HG02981 (cell line): ENCODE results near the gene VPS26B.
"Not testable (repeated sequence)": the region's sequence is repeated elsewhere in the genome, so short reads cannot be mapped to it uniquely, and the experiment has no call there.

Experiments
- ATAC-seq: cut with Tn5 transposase; IDR thresholded peaks from one replicate; pipeline ENCODE4 v1.9.1; 2021; ENCODE audit warnings: mild to moderate bottlenecking, moderate library complexity; ENCODE audit not compliant: unreplicated experiment

VPS26B gene

DNA sequence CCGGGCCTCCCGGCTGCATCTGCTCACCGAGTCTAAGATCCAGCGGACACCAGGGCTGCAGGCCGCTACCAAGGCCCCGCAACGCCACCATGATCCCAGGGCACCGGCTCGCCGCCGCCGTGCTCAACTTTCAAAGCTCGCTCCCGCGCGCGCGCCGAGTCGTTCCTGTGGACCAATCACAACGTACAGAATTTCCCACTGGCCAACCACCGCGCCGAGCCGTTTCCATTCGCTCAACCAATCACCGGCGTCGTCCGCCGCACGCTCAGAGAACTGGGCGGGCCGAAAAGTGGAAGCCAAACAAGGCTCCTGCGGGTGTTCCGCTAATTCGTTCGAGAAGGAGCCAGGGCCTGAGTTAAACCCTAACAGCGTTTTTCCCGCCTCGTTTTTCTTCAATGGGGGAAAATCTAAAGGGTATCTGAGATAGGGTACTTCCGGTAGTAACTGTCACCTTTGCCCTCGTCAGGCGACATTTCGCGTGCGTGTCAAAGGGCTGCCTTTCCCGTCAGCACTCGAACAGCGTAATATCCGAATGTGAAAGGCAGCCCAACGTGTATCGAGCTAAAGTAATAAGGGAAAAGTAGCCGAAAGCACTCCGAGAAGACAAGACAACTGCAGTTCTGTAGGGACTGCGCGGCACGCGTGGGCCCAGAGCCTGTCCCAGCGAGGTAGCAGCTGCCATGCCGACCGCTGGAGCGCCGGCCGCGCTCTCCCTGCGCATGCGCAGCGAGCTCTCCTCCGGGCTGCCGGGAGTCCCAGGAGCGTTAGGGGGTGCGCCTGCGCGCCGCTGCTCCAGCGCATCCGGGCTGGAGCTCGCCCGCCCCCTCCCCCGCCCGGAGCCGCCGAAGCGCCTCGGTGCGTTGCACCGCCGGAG is at the start of gene VPS26B, which contains the start of gene NCAPD3:
VPS26B (plus strand) TSS at position 836 of the 874 bp plus-strand sequence. CDS start 452 bp downstream, outside the sequence.
NCAPD3 (minus strand) TSS at position 132 of the 874 bp plus-strand sequence; CDS start at position 91, 41 bp downstream.
- peak; percentile 70 for ATAC-seq

DNA sequence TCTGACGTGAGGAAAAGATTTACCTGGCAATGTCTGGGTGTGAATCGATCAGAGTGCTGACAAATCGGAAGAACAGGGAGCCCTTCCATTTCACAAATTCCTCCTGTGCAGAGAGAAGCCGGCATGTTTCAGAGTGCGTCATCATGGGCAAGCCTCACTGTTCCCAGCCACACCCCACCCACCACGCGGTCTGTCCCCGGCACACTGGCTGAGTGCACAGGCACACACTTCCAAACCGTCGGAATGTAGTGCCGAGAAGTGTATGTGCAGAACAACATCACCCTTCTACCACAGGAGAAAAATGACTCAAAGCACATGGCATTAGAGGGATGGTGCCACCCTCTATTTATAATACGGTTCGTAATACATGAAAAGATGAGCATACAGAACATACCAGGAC is 48.2 kb upstream of the VPS26B start:
- no peak for ATAC-seq

DNA sequence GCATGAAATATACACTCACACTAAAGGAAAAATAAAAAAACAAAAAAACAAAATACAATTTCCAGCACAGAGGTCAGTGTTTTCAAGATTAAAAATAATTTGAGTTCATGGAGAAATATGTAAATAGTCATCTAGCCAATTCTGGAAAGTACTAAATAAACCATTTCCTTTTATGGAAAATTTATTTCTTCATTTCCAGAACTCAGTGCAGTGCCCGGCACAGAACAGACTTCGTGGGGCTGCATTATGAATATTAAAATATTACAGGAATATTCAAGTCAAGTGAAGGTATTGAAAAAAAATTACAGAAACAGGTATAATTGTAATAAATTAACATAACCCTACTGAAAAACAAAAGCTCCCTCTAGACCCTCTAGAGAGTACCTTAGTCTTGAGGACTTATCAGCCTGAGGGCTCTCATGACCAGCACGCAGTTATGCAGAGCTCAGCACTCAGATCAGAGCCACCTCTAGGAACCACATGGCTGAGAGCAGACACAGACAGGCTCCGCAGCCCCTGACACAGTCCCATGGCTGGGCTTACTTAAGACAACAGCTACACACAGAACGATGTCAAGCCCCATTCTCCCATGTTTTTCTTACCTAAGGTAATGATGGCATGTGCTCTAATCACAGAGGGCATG is 46.3 kb upstream of the VPS26B start:
- no peak for ATAC-seq

DNA sequence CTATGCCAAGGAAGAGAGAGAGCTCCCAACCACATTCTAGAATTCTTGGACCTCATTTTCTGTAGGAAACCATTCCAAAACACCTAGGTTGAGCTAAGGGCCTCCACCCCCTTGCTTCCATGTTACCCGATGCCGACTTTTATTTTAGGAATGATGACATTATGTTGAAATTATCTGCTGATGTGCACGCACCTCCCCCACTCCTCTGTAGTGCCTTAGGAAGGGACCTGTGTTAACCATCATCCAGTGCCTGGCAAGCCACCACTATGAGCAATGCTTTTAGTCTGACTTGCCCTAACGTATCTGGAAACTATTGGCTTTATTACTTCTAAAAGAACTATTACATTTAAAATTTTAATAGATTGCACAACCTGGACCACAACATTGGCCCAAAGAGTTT is 42.8 kb upstream of the VPS26B start:
- no peak for ATAC-seq

DNA sequence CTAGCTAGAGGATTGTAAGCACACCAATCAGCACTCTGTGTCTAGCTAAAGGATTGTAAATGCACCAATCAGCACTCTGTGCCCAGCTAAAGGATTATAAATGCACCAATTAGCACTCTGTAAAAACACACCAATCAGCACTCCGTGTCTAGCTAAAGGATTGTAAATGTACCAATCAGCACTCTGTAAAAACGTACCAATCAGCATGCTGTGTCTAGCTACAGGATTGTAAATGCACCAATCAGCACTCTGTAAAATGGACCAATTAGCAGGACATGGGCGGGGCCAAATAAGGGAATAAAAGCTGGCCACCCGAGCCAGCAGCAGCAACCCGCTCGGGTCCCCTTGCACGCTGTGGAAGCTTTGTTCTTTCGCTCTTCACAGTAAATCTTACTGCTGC is 36.4 kb upstream of the VPS26B start:
- not testable (repeated sequence) for ATAC-seq

DNA sequence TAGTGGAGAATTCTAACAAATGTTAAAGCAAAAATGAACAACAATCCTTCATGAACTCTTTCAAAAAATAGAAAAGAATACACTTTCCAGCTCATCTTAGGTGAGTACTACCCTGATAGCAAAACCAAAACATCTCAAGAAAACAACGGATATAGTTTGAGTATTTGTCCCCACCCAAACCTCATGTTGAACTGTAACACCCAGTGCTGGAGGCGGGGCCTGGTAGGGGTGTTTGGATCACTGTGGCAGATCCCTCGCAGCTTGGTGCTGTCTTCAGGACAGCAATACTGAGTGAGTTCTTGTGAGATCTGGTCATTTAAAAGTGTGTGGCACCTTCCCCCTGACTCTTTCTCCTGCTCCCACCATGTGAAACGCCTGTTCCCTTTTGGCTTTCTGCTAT is 27.7 kb upstream of the VPS26B start:
- ATAC-seq: no peak

DNA sequence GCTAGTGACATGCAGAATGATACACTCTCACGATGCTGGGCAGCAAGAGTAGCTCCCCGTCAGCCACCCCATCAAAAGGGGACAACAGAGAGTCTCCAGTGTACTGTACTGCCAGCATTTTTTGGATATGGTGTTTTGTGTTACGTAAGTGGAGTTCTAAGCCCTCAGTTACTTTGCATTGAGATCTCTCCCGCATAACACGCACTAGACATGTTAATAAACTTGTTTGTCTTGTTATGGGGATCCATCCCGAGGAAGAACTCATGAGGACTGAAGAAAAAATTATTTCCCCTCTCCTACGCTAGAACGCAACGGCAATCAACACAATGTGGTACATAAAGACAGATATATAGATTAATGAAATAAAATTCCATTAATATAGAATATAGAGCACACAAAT is 24.9 kb upstream of the VPS26B start:
- ATAC-seq: no peak

DNA sequence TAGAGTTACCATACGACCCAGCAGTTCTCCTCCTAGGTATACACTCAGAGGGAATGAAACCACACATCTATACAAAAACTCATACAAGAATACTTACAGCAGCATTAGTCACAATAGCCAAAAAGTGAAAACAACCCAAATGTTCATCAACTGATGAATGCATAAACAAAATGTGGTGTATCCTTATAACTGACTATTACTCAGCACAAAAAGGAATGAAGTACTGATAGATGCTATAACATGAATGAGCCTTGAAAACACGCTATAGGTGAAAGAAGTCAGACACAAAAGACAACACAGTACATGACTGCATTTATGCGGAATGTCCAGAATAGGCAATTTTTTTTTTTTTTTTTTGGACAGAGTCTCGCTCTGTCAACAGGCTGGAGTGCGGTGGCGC is 23.8 kb upstream of the VPS26B start:
- ATAC-seq: no peak

DNA sequence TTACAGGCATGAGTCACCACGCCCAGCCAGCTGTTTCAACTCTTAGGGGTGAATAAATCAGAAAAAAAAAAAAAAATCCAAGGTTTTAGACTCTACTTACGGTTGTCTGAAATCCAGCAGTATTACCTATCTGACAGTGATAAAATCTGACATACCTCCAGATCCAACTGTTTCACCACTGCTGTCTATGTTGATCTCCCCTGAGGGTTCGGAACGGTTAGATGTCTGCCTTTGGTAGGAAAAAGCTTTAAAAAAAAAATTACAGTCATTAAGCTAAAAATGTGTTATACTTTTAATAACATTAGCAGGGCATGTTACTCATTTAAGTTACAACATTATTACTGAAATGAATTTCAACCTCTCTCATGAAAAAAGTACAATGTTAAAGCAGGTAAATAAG is 21.8 kb upstream of the VPS26B start:
- ATAC-seq: no peak

DNA sequence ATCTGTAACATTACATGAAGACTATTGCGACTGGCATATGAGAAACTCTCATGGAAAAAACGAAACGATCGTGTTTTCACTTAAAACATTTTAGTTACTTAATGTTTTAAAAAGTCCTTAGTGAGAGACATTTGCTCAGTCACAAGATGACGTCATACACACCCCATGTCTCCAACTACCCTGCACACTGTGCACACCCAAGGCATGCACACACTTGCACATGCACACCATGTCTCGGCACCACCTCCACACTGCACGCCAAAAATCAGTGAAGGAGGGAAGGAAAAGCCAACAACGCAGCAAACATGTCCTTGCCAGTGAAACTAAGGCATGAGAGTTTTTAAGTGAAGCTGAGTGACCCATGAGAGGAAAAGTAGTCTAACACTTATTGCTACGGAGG is 18.7 kb upstream of the VPS26B start:
- ATAC-seq: no peak

DNA sequence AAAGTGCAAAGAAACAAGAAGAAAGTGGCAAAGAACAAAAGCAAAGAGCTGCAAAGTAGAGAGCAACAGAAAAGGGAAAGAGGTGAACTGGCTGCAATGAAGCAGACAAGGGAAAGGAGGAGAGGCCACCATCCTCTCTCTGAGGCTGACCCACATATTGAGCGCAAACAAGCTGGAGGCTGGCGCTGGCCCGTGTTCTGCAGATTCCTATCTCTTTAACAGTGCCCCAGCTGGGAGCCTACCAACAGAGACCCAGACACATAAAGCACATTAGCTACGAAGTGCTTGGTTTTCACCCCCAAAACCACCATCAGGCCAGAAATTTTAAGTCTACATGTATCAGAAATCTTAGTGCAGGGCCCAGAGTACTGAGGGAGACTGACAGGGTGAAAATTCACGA is 18.3 kb upstream of the VPS26B start:
- no peak for ATAC-seq

DNA sequence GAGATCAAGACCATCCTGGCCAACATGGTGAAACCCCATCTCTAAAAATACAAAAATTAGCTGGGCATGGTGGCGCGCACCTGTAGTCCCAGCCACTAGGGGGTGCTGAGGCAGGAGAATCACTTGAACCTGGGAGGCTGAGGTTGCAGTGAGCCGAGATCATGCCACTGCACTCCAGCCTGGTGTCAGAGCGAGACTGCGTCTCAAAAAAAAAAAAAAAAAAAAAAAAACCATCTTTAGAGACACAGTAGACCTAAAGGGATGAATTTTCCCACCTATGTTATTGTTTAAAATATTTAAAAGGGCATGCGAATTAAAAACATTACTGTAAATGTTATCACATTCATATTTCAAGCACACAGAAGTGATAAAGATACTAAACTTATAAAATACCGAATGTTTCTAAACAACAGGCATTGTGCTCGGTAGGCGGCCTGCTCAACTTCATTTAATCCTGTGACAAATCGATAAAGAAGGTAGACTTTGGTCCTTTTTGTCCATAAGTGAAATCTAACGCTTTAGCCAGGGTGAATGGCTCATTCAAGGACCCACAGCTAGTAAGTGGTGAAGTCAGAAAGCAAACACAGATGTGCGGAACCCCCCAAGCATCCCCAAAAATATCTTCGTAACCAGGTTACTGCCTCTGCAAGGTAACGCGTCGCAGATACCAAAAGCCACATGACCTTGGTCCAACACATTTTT is 16.8 kb upstream of the VPS26B start:
- ATAC-seq: no peak

DNA sequence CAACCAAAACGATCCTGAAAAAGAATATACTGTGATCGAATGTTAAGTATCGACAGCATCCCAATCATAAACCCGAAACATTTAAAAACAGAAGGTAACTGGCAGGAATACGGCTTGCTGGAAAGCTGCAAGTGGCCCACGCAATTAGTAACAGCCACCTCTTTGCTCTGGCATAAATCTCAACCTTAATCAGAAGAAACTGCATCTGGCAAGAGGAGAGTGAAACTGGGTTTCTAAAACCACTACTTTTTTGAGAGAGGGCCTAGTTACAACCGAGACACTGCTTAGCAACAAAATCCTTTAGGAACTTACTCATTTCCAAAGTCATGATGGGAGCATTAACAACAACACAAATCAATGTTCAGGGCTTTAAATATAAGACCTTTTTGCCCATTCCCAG is 8.6 kb upstream of the VPS26B start:
- ATAC-seq: no peak

DNA sequence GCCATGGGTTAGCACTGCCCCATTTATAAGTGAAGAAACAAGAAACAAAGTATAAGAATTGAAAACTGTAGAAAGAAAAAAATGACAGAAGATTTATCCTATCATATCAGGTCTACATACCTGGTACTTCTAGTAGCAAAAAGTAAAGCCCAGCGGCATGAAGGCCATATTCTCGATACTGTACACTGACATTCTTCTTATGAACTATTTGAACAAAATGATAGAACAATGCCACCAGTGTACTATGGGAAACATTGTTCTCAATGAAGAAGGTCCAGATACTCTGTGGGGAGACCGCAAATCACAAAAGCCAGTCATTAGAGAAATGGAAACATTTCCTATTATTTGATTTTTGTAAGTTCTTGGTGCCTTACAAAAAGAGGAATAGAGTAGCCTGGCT is 7.7 kb upstream of the VPS26B start:
- no peak for ATAC-seq

DNA sequence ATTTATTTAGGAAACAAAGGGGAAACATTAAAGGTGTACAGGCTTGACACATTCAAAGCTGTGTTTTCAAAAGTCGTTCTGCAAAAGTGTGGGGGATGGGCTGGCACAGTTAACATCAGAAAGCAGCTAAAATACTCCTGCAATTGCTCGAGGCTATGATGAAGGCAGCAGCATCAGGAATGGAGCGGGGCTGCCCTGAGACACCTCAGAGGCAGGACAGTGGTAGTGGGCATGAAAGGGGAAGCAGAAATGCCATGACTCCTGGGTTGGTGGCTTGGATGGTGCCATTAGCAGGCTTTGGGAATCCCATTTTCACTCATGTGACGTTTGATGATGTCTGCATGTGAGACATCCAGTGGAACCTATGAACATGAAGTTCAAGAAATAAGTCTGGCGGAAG is 1.4 kb upstream of the VPS26B start:
- ATAC-seq: no peak

DNA sequence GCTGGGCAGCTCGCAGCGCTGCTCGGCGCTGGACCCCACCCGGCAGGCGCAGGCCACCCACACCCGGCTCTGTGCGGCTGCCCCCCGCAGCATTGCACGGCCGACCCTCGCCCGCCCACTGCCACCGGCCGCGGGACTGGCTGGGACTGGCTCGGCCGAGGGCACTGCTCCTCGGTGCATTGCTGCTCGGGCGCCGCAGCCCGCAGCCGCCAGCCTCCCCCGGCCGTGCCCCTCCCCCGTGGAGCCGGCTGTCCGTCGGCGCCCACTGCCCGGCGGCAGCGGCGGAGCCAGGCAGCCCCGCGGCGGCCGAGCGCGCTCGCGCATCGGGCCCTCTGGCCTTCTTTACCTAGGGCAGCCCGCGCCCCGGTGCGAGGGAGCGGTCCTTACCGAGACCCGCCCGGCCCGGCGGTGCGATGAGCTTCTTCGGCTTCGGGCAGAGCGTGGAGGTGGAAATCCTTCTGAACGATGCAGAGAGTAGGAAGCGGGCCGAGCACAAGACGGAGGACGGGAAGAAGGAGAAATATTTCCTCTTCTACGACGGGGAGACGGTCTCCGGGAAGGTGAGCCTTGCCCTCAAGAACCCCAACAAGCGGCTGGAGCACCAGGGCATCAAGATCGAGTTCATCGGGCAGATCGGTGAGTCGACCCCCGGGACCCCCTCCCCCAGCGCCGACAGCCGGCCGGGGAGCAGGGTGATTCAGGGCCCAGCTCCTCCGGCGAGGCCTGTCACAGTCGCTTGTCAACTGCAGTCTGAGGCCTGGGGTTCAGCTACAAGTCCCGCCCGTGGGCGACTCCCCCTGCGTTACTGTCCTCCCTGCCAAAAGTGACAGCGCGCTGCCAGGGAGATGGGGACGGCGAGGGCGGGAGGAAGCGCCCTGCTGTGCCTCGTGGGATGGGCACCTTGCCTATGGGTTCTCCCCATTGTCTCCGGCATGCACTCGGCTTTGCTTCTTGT is 516 bp downstream of the VPS26B start:
- peak; percentile 23 for ATAC-seq

DNA sequence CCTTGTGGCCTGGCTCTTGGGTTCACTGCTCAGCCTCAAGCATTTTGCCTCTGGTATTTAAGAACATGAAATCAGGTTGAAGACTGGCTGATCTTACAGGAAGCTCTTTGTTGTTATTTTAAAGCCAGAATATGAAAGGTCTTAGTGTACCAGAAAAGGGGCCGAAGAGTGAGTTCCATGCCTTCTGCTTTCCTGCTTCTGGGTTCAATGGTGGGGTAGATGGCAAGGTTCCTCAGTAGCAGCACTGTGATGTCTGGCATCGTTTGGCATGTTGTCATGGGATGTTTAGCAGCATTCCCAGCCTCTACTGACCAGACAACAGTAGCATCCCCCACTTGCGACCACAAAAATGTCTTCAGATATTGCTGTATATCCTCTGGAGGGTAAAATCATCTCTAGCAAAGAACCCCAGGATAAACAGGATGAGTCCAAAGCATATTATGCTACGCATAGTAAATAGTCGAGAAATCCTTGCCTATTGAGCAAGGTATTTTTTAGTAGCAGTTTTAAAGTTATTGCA is 2.4 kb downstream of the VPS26B start:
- ATAC-seq: no peak

DNA sequence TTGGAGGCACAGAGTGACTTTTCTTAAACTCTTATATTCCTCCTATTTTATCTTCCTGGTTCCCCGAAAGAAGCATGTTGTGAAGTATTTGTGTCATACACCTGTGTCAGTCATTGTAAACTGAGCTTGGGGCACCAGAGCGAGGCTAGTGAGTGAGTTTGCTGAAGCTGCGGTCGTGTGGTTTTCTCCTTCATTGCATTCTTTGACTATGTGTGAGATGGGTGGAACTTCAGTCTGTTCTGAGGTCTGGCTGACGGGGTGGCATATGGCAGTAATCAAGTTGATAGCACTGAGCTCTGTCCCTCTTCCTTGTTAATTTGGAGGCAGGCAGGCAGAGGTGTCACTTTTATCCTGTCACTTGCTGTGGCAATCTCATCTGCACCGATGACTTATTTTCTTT is 4.2 kb downstream of the VPS26B start:
- ATAC-seq: peak; percentile 46

DNA sequence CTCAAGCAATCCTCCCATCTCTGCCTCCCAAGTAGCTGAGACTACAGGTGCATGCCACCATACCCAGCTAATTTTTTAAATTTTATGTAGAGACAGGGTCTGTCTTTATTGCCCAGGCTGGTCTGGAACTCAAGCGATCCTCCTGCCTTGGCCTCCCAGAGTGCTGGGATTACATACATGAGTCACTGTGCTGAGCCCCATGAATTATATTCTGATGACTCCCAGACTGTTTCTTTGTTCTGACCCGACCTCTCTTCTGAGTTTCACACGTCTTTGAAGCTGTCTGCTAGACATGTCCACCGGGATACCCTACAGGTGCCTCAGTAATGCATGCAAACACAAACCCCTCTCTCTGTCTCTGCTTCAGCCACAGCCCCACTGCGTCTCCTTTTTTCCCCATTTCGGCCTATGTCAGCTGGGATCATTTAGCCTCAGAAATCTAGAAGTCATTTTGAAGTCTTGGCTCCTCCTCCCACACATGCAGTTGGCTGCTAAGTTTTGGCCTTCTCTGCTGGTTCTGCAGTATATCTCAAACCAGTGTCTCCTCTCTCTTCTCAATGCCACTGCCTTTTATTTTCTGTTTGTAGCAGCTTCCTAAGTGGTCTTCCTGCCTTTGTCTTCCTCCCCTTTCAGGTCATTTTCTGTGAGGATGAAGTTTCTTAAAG is 4.8 kb downstream of the VPS26B start:
- ATAC-seq: no peak

DNA sequence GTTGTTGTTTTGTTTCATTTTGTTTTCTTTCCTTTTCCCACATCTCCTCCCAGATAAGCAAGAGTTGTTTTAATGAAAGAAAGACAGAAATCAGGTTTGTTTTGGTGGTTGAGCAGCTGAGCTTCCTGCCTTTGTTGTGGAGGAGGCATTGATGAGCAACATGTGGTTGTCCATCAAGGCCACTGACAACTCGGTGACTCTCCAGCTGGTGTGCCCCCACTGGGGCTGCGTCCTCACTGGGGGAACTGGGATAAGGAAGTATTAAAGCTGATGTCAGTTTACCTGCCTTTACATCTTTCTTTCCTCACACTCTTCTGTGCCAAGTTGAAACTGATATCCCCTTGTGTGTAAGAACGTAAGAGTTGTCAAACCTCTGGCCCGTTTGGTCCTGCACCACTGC is 5.9 kb downstream of the VPS26B start:
- no peak for ATAC-seq
